ENCODE measurements around the gene GRM3.

GRM3 gene

GRCh38 chr7:86913709-86914108, 270.0 kb downstream of the GRM3 start:
- no peak for DNase-seq (ENCODE audit: insufficient read length)
- TF ChIP-seq TAF1 (IDR thresholded peaks at IDR 0.05; ENCODE audit: borderline replicate concordance, low read depth, low read length) (no peak), POLR2A (IDR thresholded peaks at IDR 0.05; ENCODE audit: low read depth, low read length) (no peak), POLR2AphosphoS5 (IDR thresholded peaks at IDR 0.05; ENCODE audit: low read depth, low read length) (no peak)
- peak; percentile 14 for FAIRE-seq

All from GM12892 (cell line).